Epithelial cell of proximal tubule (primary cell): ENCODE results near the gene KCNQ1. TPM values are rescaled to one million over a fixed set of nuclear protein-coding genes. Genes with fewer than 3 reads are reported as not detected.

Experiments used
- DNase-seq: peaks from one replicate; pipeline ENCODE4 v3.0.0-alpha.2; 2011; ENCODE audit warnings: low read depth
- H3K4me3 ChIP-seq: 2 replicates; pipeline ENCODE4 v1.5.1; 2011; ENCODE audit warnings: low read depth, mild to moderate bottlenecking, low read length
- CTCF ChIP-seq: conservative IDR thresholded peaks from 2 replicates; pipeline ENCODE4 v1.5.1; 2012; ENCODE audit warnings: low read depth, mild to moderate bottlenecking, low read length
- total RNA-seq: library from RNA; depleted of rRNA; stranded (reverse); fragments of >200 nt; gene quantifications from 2 replicates; pipeline ENCODE4 v1.2.3, GENCODE V29; 2015

KCNQ1 gene
- total RNA-seq, 1 donor from 2014 or later = 0.46 TPM

GRCh38 chr11:2742611-2743426 is 298.0 kb downstream of the KCNQ1 start:
- no peak overlapping the region for H3K4me3 ChIP-seq
- no peak for DNase-seq
- no peak for TF ChIP-seq CTCF

GRCh38 chr11:2743427-2744110 is 298.8 kb downstream of the KCNQ1 start:
- no peak overlapping the region for H3K4me3 ChIP-seq
- TF ChIP-seq CTCF = no peak
- no peak for DNase-seq

DNA sequence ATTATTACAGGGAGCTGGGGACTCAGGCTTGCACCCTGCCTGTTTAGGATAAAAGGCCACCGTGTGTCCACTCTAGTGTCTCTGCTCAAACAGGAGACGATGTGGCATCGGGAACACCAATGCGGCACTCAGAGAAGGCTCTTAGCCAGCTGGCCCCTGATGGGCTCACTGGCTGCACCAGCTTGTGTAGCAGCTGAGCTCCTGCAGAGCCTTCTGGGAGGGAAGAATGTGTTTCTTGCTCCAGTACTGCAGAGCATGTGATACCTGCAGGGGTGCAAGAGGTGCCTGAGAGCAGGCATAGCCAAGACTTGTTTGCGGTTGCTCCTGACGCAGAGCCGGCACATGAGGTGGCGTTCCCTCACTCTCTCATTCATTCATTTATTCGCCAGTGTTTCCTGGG is 299.4 kb downstream of the KCNQ1 start:
- H3K4me3 ChIP-seq = no peak overlapping the region
- TF ChIP-seq CTCF = no peak
- DNase-seq = no peak

DNA sequence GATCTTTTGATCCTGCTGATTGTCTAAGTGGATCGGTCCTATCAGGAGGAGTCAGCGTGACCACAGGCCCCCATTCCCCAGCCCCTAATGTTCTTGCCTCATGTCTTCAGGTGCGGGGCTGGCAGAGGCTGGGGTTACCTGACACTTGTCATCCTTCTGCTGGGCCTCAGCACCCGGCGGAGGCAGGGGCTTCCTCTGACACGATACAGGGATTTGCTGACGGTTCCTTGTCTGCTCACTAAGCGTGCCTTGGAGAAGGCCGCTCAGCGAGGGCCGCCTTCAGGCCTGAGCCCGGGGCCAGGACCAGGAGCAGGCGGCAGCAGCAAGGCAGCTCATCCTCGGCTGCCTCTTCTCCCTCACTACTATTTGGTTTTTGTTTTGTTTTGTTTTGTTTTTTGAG is 300.7 kb downstream of the KCNQ1 start:
- no peak overlapping the region for H3K4me3 ChIP-seq
- no peak for TF ChIP-seq CTCF
- no peak for DNase-seq

- TF ChIP-seq CTCF = no peak
- DNase-seq = no peak
Observed at GRCh38 chr11:2746401-2747247, 301.8 kb downstream of the KCNQ1 start.

DNA sequence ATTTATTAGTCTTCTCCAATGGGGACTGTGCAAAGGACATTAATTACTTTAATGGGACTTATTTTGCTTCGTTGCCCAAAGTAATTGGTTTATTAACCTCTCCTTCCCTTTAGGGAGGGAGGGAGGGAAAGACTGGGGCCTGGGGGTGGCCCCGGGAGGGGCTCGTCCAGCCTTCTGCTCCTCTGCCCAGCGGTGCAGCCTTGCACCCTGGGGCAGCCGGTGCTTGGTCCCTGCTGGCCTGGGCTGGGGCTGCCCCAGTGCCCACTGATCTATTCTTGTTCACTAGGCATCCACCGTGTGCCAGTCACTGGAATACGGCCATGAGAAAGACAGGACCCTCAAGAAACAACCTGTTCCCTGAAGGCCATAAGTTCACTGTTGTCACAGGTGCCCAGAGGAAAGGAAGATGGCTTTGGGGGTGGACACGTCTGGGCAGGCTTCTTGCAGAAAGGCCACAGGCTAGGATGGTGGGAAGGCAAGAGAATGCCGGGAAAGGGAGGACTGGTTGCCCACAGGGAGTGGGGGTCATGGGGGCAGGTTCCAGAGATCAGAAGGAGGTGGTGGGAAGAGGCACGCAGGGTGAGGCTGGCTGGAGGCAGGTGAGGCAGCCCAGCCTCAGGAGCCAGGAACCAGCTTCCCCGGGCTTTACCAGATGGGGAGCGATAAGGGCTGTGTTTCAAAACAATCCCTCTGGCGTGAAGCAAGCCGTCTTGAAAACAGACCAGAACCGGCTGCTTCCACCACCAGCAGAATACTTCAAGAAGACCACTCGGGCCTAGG is 302.6 kb downstream of the KCNQ1 start:
- DNase-seq = no peak
- H3K4me3 ChIP-seq = no peak overlapping the region
- TF ChIP-seq CTCF = no peak

More at GRCh38 chr11:2746401-2747247, 301.8 kb downstream of the KCNQ1 start:
- no peak overlapping the region for H3K4me3 ChIP-seq
